ENCODE results near the gene MYH10. TPM values are rescaled to one million over a fixed set of nuclear protein-coding genes. Genes with fewer than 3 reads are reported as not detected.

Gene MYH10
- total RNA-seq, 6 donors from 2014 or later, result 73.3 to 246 (median 99.6) TPM

DNA sequence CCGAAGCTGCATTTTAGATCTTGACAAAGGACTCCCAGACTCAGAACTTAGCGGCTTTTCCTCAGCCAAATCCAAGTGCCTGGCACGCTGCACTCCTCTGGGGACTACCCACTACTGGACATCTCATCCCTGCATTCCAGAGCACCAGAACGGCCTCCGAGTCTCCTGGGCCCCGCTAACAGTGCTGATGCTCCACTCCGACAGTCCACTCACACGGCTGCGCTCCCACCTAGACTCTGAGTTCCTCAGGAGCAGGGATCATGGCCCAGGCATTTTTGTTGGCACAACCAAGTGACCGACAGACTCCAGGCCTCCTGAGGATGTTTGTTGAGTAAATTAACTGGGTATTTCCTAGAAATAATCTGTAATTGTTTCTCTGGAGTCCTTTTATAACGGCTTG lies 115.7 kb downstream of the MYH10 start:
- H3K36me3 ChIP-seq, result peaks cover 0 to 44% (median 13%) of the 10 kb centered on the region in 4 donors
- 93 to 95% methylated on average over 8 to 11 of the region's 11 CpGs for WGBS, 2 donors
- H3K27ac ChIP-seq, result no peak overlapping the region
- H3K9me3 ChIP-seq, result no peaks in the 10 kb centered on the region
- TF ChIP-seq, protein P1, sequence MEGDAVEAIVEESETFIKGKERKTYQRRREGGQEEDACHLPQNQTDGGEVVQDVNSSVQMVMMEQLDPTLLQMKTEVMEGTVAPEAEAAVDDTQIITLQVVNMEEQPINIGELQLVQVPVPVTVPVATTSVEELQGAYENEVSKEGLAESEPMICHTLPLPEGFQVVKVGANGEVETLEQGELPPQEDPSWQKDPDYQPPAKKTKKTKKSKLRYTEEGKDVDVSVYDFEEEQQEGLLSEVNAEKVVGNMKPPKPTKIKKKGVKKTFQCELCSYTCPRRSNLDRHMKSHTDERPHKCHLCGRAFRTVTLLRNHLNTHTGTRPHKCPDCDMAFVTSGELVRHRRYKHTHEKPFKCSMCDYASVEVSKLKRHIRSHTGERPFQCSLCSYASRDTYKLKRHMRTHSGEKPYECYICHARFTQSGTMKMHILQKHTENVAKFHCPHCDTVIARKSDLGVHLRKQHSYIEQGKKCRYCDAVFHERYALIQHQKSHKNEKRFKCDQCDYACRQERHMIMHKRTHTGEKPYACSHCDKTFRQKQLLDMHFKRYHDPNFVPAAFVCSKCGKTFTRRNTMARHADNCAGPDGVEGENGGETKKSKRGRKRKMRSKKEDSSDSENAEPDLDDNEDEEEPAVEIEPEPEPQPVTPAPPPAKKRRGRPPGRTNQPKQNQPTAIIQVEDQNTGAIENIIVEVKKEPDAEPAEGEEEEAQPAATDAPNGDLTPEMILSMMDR (IDR thresholded peaks at IDR 0.05), result no peak
- no peak for TF ChIP-seq EP300 (IDR thresholded peaks at IDR 0.05)
- no peak for TF ChIP-seq POLR2A (IDR thresholded peaks at IDR 0.05)
- TF ChIP-seq POLR2AphosphoS5 (IDR thresholded peaks at IDR 0.05), result no peak
- H3K4me1 ChIP-seq, result no peaks in the 10 kb centered on the region
- H3K4me3 ChIP-seq, result no peak overlapping the region
- no peaks in the 10 kb centered on the region for H3K27me3 ChIP-seq
- no peak for ATAC-seq (ENCODE audit: low FRiP score in 2 of 2)
- DNase-seq, result no peak

DNA sequence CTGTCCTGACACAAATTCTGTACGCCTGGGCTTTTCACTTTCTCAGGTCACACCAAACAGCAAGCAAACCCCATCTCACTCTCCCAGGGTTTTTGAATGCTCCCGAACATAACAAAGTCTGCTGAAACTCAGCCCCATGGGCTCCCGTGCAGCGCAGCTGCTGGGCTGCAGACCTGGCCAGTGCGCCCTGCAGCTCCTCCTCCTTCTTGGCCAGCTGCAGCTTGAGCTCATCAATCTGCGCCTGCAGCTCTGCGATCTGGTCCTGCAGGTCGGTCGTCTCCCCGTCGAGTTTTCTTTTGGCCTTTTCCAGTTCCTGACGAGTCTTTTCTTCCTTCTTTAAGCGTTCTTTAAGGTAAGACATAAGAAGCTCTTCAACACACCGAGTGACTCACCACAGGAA lies 124.4 kb downstream of the MYH10 start:
- 83 to 96% methylated on average over 14 of the region's 14 CpGs for WGBS, 2 donors
- no peaks in the 10 kb centered on the region for H3K9me3 ChIP-seq
- H3K4me1 ChIP-seq, result no peaks in the 10 kb centered on the region
- no peak overlapping the region for H3K4me3 ChIP-seq
- no peaks in the 10 kb centered on the region for H3K27me3 ChIP-seq
- H3K27ac ChIP-seq, result no peak overlapping the region
- DNase-seq (no peak), ATAC-seq (ENCODE audit: low FRiP score in 2 of 2) (no peak)
- H3K36me3 ChIP-seq, result peaks cover 0 to 51% (median 7%) of the 10 kb centered on the region in 4 donors
- TF ChIP-seq, protein P1 (IDR thresholded peaks at IDR 0.05), result no peak
- TF ChIP-seq POLR2AphosphoS5 (IDR thresholded peaks at IDR 0.05), result no peak
- no peak for TF ChIP-seq POLR2A (IDR thresholded peaks at IDR 0.05)
- no peak for TF ChIP-seq EP300 (IDR thresholded peaks at IDR 0.05)

DNA sequence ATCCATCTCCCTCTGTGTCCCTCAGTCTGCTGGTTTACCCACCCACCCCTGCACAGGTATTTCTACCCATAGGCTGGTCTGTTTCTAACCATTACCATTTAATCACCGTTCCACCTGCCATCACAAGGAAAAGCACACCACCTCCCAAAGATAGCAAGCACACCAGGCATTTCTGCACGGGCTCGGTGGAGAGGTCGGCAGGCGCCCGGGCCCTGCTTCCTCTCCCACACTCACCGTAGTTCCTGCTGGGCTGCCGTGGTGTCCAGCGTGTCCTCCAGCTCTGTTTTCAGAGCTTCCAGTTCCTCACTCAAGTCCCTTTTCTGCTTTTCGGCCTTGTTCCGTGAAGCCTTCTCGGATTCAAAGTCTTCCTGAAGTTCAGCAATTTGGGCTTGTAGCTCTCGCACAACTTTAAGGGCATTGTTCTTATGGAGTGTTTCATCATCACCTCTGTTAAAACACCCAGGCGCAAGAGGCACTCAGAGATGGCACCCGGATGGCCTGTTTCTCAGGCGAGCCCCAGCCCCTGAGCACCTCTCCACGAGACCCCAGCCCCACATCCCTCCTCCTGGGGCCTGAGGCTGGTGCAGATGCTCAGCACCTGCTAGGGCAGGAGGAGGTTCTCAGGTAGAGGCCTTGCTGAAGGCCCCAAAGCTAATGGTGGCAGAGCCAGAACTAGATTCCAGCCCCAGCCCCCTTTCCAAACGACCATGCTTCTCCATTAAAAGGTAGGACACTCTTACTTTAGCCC lies 125.9 kb downstream of the MYH10 start:
- DNase-seq (peak in 1 of 2 donors; percentile 41), ATAC-seq (ENCODE audit: low FRiP score in 2 of 2) (no peak)
- WGBS, 2 donors, result 92 to 95% methylated on average over 18 of the region's 18 CpGs
- Histone ChIP-seq H3K36me3 (peaks cover 0 to 62% (median 10%) of the 10 kb centered on the region in 4 donors), H3K27me3 (no peaks in the 10 kb centered on the region), H3K9me3 (no peaks in the 10 kb centered on the region), H3K4me1 (no peaks in the 10 kb centered on the region), H3K4me3 (no peak overlapping the region), H3K27ac (no peak overlapping the region)
- no peak for TF ChIP-seq EP300 (IDR thresholded peaks at IDR 0.05)
- no peak for TF ChIP-seq POLR2AphosphoS5 (IDR thresholded peaks at IDR 0.05)
- no peak for TF ChIP-seq POLR2A (IDR thresholded peaks at IDR 0.05)
- TF ChIP-seq, protein P1 (IDR thresholded peaks at IDR 0.05), result no peak

DNA sequence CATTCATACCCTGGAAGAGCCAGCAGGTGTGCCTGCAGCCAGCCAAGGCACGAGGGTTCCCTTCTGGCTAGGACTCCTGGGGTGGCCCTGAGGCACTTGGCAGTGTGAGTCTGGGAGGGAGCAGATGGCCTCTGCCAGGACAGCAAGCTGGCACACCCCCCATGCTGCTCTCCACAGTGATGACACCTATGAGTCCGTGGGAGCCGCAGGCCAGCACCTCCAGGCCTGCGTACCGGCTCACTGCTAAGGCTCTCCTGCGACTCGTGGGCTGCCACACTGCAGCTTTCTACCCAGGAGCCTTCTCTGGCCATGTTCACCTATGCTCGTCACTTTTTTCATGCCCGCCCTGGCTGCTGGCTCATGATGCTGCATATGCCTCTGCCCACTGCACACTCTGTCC lies 126.7 kb downstream of the MYH10 start:
- Histone ChIP-seq H3K4me1 (no peaks in the 10 kb centered on the region), H3K27me3 (no peaks in the 10 kb centered on the region), H3K27ac (no peak overlapping the region), H3K36me3 (peaks cover 0 to 63% (median 8%) of the 10 kb centered on the region in 4 donors), H3K4me3 (no peak overlapping the region), H3K9me3 (no peaks in the 10 kb centered on the region)
- no peak for TF ChIP-seq POLR2A (IDR thresholded peaks at IDR 0.05)
- no peak for TF ChIP-seq EP300 (IDR thresholded peaks at IDR 0.05)
- TF ChIP-seq, protein P1 (IDR thresholded peaks at IDR 0.05), result no peak
- TF ChIP-seq POLR2AphosphoS5 (IDR thresholded peaks at IDR 0.05), result no peak
- WGBS, 2 donors, result 89 to 90% methylated on average over 7 to 9 of the region's 9 CpGs
- peak in 1 of 2 donors; percentile 41 for DNase-seq
- ATAC-seq (ENCODE audit: low FRiP score in 2 of 2), result peak; percentile 28

DNA sequence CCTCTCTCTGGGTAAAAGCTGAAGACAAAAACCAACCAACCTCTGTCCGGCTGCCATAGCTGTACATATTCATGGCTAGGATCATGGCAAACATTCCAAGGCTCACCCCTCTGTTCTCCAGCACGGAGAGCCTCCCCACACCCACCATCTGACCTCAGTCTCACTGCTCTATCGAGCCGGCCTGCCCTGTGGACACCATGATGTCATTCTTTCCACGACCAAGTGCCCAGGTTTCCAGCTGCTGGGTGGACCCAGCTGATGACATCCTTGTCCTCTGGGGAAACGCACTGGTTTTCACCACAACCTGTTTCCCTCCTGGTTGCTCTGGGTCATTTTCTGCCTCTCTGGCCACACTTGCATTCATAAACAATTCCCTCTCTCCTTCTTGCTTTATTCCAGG lies 127.2 kb downstream of the MYH10 start:
- Histone ChIP-seq H3K36me3 (peaks cover 0 to 59% (median 8%) of the 10 kb centered on the region in 4 donors), H3K9me3 (no peaks in the 10 kb centered on the region), H3K27me3 (no peaks in the 10 kb centered on the region), H3K4me3 (no peak overlapping the region), H3K4me1 (no peaks in the 10 kb centered on the region), H3K27ac (no peak overlapping the region)
- TF ChIP-seq POLR2AphosphoS5 (IDR thresholded peaks at IDR 0.05), result no peak
- TF ChIP-seq, protein P1 (IDR thresholded peaks at IDR 0.05), result no peak
- TF ChIP-seq POLR2A (IDR thresholded peaks at IDR 0.05), result no peak
- TF ChIP-seq EP300 (IDR thresholded peaks at IDR 0.05), result no peak
- WGBS, 2 donors, result 68 to 72% methylated on average over 4 to 6 of the region's 6 CpGs
- ATAC-seq (ENCODE audit: low FRiP score in 2 of 2) (peak in 1 of 2 donors; percentile 85), DNase-seq (no peak)

Measured in upper lobe of left lung (tissue), 6 donors.